GM10266 (cell line): ENCODE data around the gene PRXL2C.

Experiments
- DNase-seq: peaks from one replicate; pipeline ENCODE4 v3.0.0; 2012; ENCODE audit errors: extremely low spot score
- TF ChIP-seq, protein P1 (sequence below): IDR thresholded peaks from 2 replicates; pipeline ENCODE4 v1.5.1; 2012; ENCODE audit warnings: mild to moderate bottlenecking, low read depth; ENCODE audit not compliant: control insufficient read depth, insufficient read depth; ENCODE audit errors: missing control alignments

The PRXL2C gene

DNA sequence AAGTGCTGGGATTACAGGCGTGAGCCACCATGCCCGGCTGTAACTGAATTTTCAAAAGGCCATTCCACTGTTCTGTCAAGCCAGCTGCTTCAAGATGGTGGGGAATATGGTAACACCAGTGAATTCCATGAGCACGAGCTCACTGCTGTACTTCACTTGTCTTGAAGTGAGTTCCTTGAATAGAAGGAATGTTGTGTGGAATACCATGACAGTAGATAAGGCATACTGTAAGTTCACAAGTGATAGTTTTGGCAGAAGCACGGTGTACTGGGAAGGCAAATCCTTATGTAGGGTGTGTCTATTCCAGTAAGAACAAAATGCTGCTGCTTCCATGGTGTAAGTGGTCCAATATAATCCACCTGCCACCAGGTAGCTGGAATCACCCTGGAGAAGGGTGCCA is 6.6 kb upstream of the PRXL2C start:
- no peak for DNase-seq

DNA sequence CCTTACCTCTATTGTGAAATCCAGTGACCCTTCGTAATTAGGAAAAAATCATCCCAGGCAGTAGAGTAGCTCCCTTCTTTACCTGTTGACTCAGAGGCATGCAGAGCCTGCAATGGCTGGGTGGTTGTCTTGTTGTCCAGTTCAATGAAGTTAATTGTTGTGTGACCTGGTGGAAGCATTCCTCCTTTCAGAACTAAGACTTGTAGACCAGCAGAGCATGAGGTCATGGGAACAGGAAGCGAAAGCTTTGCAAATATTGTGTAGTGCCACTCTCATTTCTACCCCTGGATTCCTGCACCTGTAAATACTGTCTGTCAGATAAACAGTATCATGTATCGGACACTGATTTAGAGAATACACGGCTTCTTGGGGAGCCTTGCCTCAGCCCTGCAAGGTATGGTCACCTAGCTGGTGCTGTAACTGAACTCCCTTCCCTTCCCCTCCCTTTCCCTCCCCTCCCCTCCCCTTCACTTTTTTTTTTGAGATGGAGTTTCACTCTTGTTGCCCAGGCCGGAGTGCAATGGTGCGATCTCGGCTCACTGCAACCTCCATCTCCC is 5.7 kb upstream of the PRXL2C start:
- TF ChIP-seq, protein P1, sequence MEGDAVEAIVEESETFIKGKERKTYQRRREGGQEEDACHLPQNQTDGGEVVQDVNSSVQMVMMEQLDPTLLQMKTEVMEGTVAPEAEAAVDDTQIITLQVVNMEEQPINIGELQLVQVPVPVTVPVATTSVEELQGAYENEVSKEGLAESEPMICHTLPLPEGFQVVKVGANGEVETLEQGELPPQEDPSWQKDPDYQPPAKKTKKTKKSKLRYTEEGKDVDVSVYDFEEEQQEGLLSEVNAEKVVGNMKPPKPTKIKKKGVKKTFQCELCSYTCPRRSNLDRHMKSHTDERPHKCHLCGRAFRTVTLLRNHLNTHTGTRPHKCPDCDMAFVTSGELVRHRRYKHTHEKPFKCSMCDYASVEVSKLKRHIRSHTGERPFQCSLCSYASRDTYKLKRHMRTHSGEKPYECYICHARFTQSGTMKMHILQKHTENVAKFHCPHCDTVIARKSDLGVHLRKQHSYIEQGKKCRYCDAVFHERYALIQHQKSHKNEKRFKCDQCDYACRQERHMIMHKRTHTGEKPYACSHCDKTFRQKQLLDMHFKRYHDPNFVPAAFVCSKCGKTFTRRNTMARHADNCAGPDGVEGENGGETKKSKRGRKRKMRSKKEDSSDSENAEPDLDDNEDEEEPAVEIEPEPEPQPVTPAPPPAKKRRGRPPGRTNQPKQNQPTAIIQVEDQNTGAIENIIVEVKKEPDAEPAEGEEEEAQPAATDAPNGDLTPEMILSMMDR: no peak
- DNase-seq: no peak

More for the DNA sequence above, 6.6 kb upstream of the PRXL2C start:
- TF ChIP-seq, protein P1: no peak

DNA sequence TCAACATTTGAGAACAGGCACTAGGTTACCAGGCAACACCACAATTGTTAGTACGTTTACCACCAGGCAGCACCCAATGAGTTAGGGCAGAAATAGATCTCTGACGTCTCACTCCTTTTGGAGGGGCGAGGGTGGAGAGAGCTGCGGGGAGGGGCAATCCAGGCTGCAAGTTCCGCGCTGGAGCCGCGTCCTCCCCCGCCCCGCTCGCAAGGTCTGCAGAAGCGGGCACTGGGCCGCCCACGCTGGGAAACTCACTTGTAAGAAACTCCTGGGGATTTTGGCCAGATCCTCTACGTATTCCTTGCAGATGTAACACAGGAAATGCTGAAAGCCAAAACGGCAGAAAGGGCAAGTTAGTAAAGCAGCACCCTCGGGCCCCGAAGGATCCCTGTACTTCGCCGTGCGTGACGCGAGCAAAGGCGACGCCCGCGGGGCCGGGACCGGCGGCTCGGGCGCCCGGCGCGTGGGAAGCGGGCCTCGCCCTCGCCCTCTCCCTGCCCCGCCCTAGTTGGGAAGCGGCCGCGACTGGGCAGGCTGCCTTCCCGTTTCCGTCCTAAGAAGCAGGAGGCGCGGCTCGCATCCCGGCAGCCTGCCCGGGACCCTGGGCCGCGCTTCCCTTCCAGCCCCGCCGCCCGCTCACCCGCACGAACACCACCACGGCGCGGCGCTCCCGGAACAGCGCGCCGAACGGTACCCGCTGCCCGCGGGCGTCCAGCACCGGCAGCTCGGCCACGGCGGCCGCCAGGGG is 493 bp downstream of the PRXL2C start:
- DNase-seq: peak; percentile 81
- TF ChIP-seq, protein P1: peak; percentile 21

DNA sequence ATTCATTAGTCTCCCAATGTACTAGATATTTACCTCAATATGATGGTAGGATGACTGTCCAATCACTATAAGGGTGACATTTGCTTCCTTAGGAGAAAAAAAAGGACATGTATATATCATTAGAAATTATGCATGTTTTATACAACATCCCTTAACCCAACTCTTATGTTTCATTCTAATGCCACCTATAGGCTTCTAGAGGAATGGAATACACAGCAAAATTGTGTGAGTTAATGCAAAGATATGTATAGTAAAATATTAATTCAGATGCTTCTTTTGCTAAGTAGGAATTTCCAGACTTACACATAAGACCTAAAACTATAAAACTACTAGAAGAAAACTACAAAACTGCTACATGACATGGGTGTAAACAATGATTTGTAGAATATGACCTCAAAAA is 3.5 kb downstream of the PRXL2C start:
- DNase-seq: peak; percentile 42
- TF ChIP-seq, protein P1: peak; percentile 62

DNA sequence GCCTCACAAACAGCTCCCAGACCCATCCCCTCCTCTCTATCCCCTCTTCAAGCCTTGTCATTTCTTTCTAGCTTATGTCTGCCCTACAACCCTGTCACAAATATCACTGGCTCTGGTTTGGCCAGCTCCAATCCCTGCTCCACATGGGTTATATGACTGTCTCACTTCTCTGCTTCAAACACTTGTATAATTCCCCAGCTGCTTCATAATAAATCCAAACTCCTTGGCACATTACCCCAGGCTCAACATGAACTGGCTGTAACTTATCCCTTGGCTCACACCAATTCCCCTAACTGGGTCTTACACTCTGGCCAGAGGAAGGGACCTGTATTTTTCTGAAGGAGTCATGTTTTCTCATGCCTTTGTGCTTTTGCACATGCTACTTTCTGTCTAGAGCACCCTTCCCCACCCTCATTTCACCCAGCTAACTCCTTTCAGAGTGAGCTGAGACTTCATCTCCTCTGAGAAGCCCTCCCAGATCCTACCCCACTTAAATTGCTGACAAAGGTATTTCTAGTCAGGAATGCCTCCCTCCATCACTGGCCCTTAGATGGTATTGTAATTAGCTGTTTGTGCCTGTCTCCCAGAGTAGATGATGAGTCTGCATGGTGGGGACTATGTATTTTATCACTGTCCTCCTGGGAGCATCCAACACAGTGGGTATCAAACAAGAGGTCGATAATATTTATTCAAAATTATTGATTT is 5.3 kb downstream of the PRXL2C start:
- TF ChIP-seq, protein P1: no peak
- DNase-seq: no peak

DNA sequence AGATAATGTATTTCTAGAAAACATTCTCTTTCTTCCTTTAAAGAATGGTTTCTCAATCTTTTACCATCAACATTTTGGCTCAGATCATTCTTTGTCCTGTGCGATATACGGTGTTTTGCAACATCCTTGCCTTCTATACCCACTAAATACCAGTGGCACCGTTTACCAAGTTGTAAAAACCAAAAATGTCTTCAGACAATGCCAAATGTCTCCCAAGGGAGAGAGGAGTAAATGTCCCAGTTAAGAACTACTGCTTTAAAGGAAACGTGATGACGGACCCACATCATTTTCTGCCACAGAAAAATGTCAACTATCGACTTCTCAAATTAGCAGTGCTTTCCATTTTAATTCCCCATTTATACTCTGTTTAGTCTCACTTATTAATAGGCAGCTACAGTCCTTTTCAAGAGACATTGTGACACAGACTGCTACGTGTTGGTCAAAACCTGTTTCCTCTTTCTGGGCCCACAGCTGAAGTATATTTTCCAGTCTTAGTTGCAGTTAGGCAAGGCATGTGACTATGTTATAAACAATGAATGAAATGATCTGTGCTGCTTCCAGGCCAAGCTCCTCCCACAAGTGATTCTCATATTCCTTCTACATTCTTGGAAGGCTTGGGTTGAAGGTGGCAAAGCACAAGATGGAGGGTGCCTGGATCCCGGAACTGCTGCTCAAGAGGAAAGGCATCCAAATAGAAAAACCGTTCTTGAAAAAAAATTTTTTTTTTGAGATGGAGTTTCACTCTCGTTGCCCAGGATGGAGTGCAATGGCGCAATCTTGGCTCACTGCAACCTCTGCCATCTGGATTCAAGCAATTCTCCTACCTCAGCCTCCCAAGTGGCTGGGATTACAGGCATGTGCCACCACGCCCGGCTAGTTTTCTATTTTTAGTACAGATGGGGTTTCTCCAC is 8.8 kb downstream of the PRXL2C start:
- DNase-seq: no peak
- TF ChIP-seq, protein P1: no peak
